Kidney capillary endothelial cell (primary cell): ENCODE results near the gene SH3PXD2A.

Experiments used
- DNase-seq: peaks from one replicate; pipeline ENCODE4 v3.0.0-alpha.2; 2018; ENCODE audit warnings: low spot score

SH3PXD2A gene

GRCh38 chr10:103703941-103704919 lies 151.1 kb downstream of the SH3PXD2A start:
- no peak for DNase-seq

GRCh38 chr10:103701380-103702222 lies 153.8 kb downstream of the SH3PXD2A start:
- no peak for DNase-seq

GRCh38 chr10:103700436-103700715 lies 155.0 kb downstream of the SH3PXD2A start:
- no peak for DNase-seq

- DNase-seq = no peak
These were observed 155.6 kb downstream of the SH3PXD2A start for GRCh38 chr10:103699611-103700435.

- DNase-seq = no peak
These were observed 157.1 kb downstream of the SH3PXD2A start for GRCh38 chr10:103698266-103698665.

GRCh38 chr10:103697787-103698186 lies 157.6 kb downstream of the SH3PXD2A start:
- no peak for DNase-seq

GRCh38 chr10:103696411-103697145 lies 158.8 kb downstream of the SH3PXD2A start:
- peak; percentile 95 for DNase-seq

- DNase-seq = no peak
These were observed 159.3 kb downstream of the SH3PXD2A start for GRCh38 chr10:103696094-103696410.

GRCh38 chr10:103695584-103696005 lies 159.8 kb downstream of the SH3PXD2A start:
- no peak for DNase-seq

- no peak for DNase-seq
These were observed 161.6 kb downstream of the SH3PXD2A start for GRCh38 chr10:103693812-103694205.

GRCh38 chr10:103692952-103693811 lies 162.2 kb downstream of the SH3PXD2A start:
- DNase-seq = no peak

- no peak for DNase-seq
These were observed 162.9 kb downstream of the SH3PXD2A start for GRCh38 chr10:103692436-103692951.

GRCh38 chr10:103691723-103692435 lies 163.5 kb downstream of the SH3PXD2A start:
- DNase-seq = no peak

GRCh38 chr10:103691267-103691666 lies 164.1 kb downstream of the SH3PXD2A start:
- DNase-seq = no peak

- no peak for DNase-seq
These were observed 165.1 kb downstream of the SH3PXD2A start for GRCh38 chr10:103690281-103690680.

- DNase-seq = no peak
These were observed 166.9 kb downstream of the SH3PXD2A start for GRCh38 chr10:103688491-103688890.

GRCh38 chr10:103687718-103688117 lies 167.7 kb downstream of the SH3PXD2A start:
- DNase-seq = no peak

- no peak for DNase-seq
These were observed 168.2 kb downstream of the SH3PXD2A start for GRCh38 chr10:103687172-103687571.

- peak; percentile 36 for DNase-seq
These were observed 169.3 kb downstream of the SH3PXD2A start for GRCh38 chr10:103685880-103686669.
